Stimulated activated CD4-positive, alpha-beta T cell treated with anti-CD3 and anti-CD28 coated beads, Interleukin-4, amount 100 ng/mL, for 1 hour (primary cell): ENCODE measurements around the gene CBFA2T2.
"Not testable (repeated sequence)": the region's sequence is repeated elsewhere in the genome, so short reads cannot be mapped to it uniquely, and the experiment has no call there.

ENCODE experiments used
- DNase-seq: peaks from one replicate; pipeline ENCODE4 v3.0.0-alpha.2; 2020

CBFA2T2 gene

DNA sequence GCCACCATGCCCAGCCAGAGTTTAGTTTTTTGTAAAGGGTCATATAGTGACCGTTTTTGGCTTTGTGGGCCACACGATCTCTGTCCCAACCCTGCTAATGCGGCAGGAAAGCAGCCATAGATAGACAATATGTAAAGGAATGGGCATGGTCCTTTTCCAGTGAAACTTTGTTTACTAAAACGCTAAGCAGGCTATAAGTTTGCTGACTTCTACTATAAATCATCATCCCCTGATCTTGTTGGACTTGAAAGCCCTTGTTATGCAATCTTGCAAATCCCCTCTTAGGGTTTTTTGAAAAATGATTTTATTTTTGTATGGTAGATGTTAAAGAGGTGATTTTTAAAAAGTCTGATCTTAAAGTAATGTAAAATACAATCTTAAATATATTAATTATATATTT, 63.6 kb downstream of the CBFA2T2 start:
- DNase-seq = no peak

DNA sequence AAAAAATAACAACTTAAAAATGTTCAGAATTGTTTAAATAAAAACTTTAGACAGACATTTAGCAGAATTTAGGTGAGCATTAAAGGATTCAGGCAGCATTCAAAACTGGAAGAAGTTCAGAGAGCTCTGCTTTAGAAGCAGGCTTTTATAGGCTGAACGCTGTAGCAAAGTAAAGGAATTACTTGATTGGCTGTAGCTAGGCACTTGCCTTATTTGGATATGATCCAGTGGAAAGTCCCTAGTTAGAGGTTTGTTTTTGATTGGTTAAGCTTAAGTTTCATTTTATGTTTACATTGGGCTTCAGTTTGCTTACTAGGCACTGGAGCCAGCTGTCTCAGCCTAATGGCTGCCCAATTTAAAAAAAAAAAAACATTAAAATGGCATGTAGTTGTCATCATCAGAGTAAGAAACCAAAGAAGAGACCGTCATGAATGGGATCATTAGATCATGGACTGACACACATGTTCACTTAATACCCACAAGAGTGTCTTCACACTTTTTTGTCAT, 65.1 kb downstream of the CBFA2T2 start:
- peak; percentile 7 for DNase-seq

DNA sequence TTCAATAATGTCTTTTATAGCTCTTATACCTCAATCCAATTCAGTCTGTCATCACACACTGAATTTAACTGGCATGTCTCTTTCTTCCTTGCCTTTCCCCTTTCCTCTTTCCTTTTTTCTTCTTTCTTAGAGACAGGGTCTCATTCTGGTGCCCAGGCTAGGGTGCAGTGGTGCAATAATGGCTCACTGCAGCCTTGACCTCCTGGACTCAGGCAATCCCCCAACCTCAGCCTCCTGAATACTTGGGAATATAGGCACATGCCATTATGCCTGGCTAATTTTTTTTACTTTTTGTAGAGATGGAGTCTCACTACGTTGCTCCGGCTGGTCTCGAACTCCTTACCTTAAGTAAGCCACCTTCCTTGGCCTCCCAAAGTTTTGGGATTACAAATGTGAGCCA, 65.9 kb downstream of the CBFA2T2 start:
- DNase-seq = no peak

DNA sequence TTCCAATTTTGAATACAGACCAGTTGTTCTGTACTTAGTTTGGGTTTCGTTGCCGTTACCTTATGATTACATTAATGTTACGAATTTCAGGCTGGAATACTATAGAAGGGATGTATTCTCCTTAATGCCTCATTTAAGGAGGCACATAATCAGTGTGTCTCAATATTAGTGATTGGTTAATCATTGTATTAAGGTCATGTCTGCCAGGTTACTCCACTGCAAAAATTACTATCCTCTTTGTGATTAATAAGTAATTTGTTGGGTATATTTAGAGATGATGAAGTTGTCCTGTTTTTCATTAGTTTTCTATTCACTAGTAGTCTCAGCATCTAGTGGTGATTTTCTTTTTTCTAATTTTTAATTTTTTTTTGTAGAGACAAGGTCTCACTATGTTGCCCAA, 66.3 kb downstream of the CBFA2T2 start:
- no peak for DNase-seq

DNA sequence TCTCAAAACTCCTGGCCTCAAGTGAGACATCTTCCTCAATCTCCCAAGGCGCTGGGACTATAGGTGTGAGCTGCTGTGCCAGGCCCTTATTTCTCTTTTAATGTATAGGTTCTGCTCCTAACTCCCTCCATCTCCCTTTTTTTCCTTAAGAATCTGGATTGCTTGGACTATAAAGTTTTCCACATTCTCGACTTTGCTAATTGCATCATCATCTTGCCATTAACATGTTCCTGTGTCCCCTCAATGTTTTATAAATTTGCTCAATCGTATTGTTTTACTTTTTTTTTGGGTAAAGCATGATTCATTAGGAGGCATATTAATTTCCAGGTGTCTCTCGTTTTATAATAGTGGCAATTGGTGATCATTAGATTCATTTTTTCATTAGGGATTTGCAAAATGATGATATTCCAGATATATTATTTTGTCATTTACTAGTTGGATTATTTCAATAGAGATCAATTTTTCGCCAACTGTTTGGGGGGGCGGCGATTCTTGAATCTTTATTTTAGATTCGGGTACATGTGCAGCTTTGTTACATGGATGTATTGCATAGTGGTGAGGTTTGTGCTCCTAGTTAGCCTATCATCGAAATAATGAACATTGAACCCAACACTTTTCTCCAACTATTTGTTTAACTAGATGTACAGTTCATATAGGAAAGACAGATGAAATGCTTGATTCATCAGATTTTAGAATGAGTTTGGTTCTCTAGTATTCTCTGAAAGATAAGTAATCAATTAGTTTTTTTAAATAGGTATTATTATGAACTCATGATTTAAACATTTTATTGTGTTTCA, 68.7 kb downstream of the CBFA2T2 start:
- DNase-seq = no peak

DNA sequence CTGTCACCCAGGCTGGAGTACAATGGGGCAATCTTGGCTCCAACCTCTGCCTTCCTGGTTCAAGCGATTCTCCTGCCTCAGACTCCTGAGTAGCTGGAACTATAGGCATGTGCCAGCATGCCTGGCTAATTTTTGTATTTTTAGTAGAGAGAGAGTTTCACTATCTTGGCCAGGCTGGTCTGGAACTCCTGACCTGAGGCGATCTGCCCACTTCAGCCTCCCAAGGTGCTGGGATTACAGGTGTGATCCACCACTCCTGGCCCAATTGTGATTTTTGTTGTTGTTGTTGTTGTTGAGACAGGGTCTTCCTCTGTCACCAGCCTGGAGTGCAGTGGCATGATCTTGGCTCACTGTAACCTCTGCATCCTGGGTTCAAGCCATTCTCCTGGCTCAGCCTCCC, 69.3 kb downstream of the CBFA2T2 start:
- no peak for DNase-seq

DNA sequence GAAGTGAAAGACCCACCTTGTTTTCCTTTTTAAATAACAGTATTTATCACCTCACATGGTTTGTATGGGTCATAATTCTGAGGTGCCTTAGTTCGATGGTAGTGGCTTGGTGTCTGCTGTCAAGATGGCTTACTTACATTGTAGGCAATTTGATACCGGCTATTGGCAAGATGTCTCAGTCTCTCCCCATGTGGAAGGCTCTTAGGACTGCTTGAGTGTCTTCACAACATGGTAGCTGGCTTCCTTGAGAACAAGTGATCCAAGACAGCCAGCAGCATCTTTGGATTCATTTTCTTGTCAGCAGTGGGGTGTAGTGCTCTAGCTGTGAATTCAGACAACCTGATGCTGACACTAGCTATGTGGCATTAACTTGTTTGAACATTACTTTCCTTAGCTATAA, 70.1 kb downstream of the CBFA2T2 start:
- no peak for DNase-seq

DNA sequence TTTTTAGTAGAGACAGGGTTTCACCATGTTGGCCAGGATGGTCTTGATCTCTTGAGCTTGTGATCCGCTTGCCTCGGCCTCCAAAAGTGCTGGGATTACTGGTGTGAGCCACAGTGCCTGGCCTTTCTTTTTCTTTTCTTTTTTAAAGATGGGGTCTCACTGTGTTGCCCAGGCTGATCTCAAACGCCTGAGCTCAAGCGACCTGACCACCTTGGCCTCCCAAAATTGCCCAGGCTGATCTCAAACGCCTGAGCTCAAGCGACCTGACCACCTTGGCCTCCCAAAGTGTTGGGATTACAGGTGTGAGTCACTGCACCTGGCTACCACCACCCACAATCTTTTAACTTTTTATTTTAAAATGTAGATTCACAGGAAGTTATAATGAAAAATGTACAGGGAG, 71.2 kb downstream of the CBFA2T2 start:
- not testable (repeated sequence) for DNase-seq

DNA sequence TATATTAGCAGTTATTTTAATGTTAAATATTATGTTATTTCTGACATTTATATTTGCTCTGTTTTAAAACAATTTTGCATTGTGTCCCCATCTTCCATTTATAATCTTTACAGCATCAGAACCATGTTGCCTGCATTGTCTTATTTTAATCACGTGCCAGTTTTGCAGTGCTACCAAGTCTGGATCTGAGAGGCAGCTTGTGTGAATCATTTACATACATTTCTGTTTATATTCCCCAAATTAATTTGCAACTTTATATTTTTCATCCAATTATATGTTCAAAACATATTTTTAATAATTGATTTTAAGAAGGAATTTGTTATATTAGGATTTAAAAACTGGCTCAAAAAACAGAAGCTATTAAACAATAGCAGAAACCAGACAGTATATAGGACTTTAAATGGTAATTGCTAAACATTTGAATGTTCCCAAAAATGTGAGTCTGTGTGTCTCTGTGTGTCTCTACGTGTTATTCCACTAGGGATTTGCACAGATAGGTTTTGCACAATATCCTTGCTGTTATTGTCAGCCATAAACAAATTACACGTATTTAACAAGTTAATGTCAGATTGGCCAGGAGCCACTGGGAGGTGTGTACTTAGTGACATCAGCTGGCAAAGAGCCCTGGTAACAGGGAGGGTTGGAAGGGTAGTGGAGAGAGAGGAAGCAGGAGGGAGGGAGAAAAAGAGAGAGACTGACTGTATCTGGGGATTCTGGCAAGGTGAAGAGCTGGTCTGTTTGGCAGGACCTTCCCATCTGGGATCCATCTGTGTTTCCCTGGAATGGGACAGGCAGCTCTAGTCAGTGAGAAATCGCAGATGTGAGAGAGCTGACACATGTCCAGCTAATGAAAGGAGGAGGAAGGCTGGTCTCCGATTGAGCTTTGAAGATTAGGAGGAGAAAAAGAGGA, 72.1 kb downstream of the CBFA2T2 start:
- DNase-seq = no peak

DNA sequence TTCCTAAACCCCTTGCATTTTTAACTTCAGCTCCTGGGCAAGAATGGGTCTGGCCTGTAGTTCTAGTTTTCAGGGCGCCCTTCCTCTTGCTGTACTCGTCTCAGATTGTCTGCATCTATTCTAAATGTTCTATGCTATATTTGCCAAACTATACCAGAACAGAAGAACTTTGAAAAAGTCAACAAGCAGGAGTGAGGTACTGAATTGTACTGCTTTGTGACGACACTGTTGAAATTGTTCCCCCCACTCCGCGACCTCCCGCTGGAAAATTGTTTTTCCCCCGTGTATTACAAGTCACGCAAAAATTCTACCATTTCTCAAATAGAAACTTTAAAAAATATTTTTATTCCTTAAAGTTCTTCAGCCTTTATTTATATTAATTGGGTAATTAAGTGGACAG, 73.9 kb downstream of the CBFA2T2 start:
- DNase-seq = no peak

DNA sequence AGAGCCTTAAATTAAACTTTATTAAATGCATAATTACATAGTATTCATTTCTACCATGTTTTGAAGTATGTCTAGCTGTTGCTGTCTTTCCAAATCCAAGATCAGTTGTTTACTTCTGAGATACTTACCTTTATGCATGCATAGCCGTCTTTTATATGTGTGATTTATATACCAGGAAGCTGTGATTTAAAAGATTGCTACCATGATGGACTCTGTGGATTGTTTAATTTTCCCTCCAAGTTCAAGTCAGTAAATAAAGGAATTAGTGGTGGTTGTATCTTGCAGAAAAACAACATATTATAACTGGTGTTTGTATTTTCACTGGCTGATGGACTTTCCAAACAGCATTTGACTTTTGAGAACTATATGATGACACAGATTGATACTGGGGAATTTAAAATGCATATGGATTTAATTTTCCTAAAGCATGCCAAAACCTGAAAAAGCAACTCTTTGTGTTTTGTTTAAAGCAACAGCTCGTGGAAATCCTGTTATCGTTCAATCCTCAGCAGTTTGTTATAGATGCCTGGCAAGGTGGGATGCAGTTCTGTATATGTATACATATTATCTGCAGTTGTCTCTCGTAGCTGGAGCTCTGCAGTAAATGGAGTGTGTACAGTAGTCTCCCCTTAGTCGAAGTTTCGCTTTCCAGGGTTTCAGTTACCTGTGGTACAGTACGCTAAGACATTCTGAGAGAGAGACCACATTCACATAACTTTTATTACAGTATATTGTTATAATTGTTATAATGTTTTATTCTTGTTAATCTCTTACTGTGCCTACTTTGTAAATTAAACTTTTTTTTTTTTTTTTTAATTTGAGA, 77.1 kb downstream of the CBFA2T2 start:
- DNase-seq = no peak

DNA sequence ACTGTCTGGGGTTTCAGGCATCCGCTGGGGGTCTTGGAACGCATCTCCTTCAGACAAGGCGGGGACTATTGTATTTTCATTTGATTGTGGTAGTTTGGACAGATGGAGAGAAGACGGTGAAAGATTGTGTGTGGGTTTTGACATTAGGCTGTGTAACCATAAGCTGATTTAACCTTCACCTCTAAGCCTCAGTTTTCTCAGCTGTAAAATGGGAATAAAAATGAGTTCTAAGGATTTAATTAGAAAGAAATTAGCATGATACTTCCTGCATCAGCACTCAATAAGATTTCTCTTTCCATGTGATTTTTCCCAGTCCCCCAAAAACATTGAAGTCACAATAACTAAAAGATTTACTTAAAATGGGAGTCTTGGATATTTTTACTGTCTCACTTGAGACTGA, 78.1 kb downstream of the CBFA2T2 start:
- DNase-seq = no peak

DNA sequence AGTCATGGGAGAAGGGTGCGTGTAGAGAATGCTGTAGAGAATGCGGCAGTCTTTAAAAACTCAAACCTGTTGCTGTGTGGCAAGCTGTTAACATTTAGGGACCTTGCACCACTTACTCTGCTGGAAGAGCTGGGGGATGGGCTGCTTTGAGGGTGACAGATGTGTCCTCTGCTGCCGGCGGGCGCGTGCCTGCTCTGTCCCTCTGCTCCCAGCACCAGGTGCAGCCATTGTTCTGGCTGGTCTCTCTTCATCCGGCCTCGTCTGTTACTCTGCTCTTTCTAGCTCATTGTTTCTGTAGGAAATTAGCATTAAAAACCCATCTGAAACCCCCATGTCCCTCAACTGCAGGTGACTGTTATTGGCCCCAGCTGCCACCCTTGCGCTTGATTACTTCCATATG, 78.5 kb downstream of the CBFA2T2 start:
- DNase-seq = no peak

DNA sequence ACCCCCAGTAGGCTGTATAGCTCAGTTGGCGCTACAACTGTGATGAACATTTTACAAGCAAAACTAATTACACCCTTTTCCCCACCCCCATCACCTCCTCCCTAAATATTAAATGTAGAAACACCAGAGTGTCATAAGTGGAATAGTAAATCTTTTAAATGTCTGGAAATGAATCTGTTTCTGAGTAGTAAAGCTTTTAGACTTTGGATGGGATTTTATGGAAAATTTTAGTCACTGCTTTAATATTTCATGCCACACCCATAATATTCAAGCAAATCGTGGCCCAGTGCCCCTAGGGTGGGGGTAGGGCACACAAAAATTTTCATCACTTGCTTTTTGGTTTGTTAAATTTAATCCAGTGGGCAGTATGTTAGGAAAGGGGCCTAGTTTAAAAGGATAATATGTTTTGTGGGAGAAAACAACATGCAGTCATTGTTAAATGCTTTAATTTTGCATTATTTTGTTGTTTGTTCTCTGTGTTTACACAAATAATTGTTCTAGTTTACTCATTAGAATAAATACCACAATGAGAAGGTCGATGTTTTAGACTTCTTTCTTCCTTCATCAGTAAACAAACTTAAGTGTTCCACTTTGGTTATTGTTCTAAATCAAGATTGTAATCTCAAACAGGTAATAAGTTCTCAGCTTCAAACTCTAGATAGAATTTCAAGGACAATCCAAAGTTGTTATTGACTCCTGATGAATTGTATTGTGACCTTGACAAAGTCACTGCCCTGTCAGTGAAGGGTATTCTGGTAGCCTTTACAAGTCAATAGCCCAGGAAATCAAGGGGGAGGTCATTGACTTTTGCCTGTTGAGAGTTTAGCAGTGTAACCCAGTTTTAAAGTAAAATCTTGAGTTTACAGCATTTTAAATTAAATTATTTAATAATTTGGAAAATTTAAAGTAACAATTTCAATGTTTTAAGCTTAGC, 79.2 kb downstream of the CBFA2T2 start:
- no peak for DNase-seq

DNA sequence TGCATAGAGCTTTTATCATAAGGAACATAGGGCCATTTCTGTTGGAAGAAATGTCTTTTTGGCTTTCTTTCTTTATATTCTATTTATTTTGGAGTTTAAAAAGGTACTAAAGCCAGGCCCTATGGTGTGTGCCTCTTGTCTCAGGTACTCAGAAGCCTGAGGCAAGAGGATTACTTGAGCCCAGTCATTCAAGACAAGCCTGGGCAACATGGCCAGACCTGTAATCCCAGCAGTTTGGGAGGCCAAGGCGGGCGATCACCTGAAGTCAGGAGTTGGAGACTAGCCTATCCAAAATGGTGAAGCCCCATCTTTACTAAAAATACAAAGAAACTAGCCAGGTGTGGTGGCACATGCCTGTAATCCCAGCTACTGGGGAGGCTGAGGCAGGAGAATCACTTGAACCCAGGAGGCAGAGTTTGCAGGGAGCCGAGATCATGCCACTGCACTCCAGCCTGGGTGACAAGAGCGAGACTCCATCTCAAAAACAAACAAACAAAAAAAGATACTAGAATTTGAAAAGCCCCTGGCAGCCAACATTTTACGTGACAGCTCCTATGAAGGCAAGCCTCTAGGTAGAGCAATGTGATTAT, 80.0 kb downstream of the CBFA2T2 start:
- no peak for DNase-seq

DNA sequence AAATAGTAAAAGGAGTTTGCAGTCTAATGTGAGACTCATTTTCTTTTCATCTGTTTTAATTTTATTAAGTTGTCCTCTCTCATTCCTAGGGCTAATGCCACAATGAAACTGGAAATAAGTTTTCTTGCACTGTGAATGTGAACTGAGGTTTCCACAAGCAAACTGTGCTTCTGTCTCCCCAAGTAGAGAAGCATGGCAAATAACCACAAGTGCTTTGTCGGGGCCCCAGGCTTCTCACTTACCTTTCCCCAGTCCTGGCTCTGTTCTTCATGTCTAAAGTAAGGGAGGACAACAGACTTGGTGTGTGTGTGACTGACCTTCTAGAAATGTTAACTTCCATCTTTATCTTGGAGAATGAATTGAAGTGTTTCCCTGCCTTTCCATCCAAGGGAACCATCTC, 80.8 kb downstream of the CBFA2T2 start:
- no peak for DNase-seq

DNA sequence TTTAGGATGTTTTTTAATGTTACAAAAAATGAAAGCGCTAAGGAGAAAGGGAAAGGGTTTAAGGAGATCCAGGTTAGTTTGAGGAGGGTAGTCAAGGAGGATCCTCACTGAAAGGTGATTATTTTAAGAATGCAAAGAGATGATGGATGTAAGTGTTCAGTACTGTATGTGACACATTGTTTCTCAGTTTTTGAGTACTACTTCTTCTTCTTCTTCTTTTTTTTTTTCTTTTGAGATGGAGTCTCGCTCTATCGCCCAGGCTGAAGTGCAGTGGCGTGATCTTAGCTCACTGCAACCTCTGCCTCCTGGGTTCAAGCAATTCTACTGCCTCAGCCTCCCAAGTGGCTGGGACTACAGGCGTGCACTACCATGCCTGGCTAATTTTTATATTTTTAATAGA, 83.4 kb downstream of the CBFA2T2 start:
- not testable (repeated sequence) for DNase-seq

DNA sequence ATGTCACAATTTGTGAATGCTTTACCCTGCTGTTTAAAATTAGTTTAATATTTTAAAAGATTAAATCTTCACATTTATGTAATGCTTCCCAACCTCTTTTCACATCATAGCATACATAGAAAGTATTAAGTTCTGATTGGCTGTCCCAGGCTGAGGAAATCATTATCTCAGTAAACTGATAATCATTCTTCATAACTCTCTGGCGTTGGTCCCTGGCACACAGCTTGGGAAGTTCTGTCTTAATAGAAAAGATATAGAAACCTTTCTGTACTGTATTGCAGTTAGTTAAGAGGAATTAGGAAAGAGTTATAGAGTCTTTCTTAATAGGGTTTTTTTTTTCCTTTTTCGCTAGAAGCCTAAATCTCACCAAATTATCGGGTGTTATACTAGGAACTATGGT, 85.4 kb downstream of the CBFA2T2 start:
- no peak for DNase-seq

DNA sequence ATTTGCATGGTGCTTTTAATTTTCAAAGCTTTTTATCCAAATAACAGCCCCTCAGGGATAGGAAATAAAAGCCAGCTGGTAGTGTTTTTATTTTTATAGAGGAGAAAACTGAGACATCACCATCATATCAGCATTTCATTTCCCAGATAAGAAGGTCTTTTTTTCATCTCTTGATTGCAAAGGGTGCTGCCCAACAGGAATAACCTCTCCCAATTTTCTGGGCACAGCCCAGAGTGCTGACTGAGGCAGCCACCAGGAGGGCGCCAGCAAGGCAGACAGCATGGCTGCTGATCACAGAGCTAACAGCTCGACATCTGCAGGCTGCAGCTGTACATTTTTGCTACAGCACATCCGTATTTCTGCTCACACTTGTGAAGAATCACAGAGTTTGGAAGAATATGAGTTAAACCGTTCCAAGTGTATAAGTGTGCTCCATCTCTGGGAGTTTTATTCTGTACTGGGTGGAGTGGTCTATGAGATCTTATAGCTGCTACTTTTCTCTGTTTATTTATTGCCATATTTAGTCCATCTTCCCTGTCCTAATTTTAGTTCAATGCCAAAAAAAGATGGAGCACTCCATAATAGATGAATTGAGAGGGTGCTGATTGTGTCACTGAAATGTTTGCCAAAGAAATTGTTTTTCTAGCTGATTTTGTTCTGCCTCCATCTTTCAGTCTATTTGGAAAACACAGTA, 86.7 kb downstream of the CBFA2T2 start:
- no peak for DNase-seq

DNA sequence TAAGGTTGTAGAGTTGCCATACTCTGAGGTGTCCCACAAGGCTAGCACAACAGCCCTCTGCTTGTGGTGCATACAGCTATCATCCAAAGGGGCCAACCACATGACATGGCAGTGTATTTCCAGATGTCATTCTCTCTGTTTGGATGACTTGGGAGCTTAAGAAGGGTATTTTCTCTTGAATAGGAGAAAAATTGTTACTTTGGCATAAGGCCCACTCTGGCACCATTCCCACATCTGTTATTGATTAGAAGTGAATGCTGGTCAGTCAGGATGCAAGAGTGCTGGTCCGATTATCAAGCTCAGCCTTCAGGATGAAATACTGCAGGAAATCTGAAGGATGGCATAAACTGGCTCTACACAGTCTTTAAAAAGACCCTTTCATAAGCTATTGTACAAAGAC, 88.6 kb downstream of the CBFA2T2 start:
- no peak for DNase-seq

DNA sequence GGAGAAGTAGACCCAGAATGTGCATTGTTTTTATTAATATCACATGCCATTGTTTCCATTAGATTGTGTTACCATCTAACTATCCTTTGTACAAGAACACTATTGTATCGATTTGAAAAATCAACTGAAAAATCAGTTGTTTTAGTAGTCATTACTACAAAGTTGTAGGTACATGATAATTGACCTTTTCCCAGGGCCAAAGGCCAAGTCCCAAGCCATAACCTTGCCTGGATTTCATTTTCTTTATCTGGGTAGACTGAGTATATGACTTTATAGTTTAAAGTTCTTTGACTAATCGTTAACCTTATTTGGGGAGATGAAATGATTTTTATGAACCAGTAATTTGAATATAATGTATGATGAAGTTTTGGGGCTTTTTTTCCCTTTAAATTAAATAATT, 93.2 kb downstream of the CBFA2T2 start:
- no peak for DNase-seq
